Esophagus muscularis mucosa (tissue), 3 donors: ENCODE results near the gene MAN1A1.

Experiments
- CTCF ChIP-seq, 3 experiments: fragments of 200-600 bp in 2 of 3; fragments of 450-650 bp in 1 of 3; sonication (generic) in 2 of 3; IDR thresholded peaks; one replicate each; pipeline ENCODE4 v1.5.1; 2017 to 2019; ENCODE audit warnings: antibody characterized with exemption in 3 of 3, mild to moderate bottlenecking in 2 of 3, moderate library complexity in 1 of 3
- POLR2AphosphoS5 ChIP-seq, 2 donors: sonication (generic); formaldehyde crosslinking; IDR thresholded peaks; one replicate each; pipeline ENCODE4 v1.6.1; 2017; ENCODE audit warnings: antibody characterized with exemption in 2 of 2

DNA sequence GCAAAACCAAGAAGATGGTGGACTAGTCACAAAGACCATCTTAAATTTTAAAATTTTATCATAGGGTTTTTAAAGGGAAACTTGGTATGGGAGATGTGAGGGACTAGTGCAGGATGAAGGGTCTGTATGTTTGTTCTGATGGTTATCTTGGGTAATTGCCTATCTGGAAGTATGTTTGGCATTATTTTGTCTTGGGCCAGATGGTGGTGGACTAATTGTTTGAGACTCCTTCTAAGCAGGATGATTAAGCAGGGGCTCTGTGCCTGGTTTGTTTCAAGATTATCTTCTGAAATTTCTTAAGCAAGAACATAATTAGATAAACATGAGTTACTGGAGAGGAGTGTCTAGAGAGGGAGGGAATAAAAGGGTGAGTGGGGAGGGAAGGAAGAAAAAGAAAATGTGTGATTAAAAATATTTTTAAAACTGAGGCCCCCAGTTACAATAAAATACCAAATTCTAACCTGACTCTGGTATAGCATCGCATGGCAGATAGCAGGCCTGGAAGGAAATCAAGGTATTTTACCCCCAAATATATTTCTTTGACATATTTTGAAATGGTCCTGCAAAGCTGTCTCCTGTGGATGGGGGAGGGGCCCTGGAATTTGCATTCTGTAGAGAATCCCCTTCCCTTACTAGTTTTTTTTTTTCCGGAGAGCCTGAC lies 221.2 kb downstream of the MAN1A1 start:
- TF ChIP-seq CTCF (IDR thresholded peaks at IDR 0.05) = no peak
- no peak for TF ChIP-seq POLR2AphosphoS5 (IDR thresholded peaks at IDR 0.05)
